Measurements from ENCODE around the gene CAMK2A.

CAMK2A gene

GRCh38 chr5:150174285-150174684, 115.3 kb downstream of the CAMK2A start:
- TF ChIP-seq EZH2phosphoT487 (IDR thresholded peaks at IDR 0.05; ENCODE audit: borderline replicate concordance, low read length) (no peak), CTCF (IDR thresholded peaks at IDR 0.05; ENCODE audit: low read depth, low read length, poor library complexity, severe bottlenecking) (no peak)
- no peak overlapping the region for H3K4me2 ChIP-seq (ENCODE audit: low read length)

GRCh38 chr5:150173161-150173560, 116.4 kb downstream of the CAMK2A start:
- Histone ChIP-seq H3K9me3 (ENCODE audit: control insufficient read depth, insufficient read depth, low read length) (no peaks in the 10 kb centered on the region), H3K9me2 (replicated peaks; ENCODE audit: control insufficient read depth, low read length) (no peaks in the 10 kb centered on the region), H3K4me1 (ENCODE audit: control insufficient read depth, low read length) (no peaks in the 10 kb centered on the region), H4K20me1 (ENCODE audit: control insufficient read depth, insufficient read depth, low read depth, low read length) (no peaks in the 10 kb centered on the region; the same call in 1 of the 2 replicates), H3K4me3 (ENCODE audit: low read length) (no peak overlapping the region), H3F3A (ENCODE audit: control insufficient read depth, insufficient read depth) (no peaks in the 10 kb centered on the region), H3K27ac (ENCODE audit: low read depth, low read length) (no peak overlapping the region), H3K4me2 (ENCODE audit: low read length) (no peak overlapping the region), H3K27me3 (ENCODE audit: control insufficient read depth, low read length) (0 out of 2 replicates have a peak, but pooled peaks cover 4% of the 10 kb centered on the region), H3K79me2 (ENCODE audit: control insufficient read depth, low read length) (no peaks in the 10 kb centered on the region), H3K36me3 (ENCODE audit: control insufficient read depth, low read length) (no peaks in the 10 kb centered on the region)
- TF ChIP-seq EZH2phosphoT487 (IDR thresholded peaks at IDR 0.05; ENCODE audit: borderline replicate concordance, low read length) (no peak), CTCF (IDR thresholded peaks at IDR 0.05; ENCODE audit: low read depth, low read length, poor library complexity, severe bottlenecking) (no peak)

More at GRCh38 chr5:150174285-150174684, 115.3 kb downstream of the CAMK2A start:
- no peak overlapping the region for H3K27ac ChIP-seq (ENCODE audit: low read depth, low read length)
- no peaks in the 10 kb centered on the region; the same call in 1 of the 2 replicates for H4K20me1 ChIP-seq (ENCODE audit: control insufficient read depth, insufficient read depth, low read depth, low read length)
- no peaks in the 10 kb centered on the region for H3K36me3 ChIP-seq (ENCODE audit: control insufficient read depth, low read length)
- H3K9me2 ChIP-seq (replicated peaks; ENCODE audit: control insufficient read depth, low read length), result no peaks in the 10 kb centered on the region
- no peak overlapping the region for H3K4me3 ChIP-seq (ENCODE audit: low read length)
- no peaks in the 10 kb centered on the region for H3K79me2 ChIP-seq (ENCODE audit: control insufficient read depth, low read length)
- H3K9me3 ChIP-seq (ENCODE audit: control insufficient read depth, insufficient read depth, low read length), result no peaks in the 10 kb centered on the region
- no peaks in the 10 kb centered on the region for H3F3A ChIP-seq (ENCODE audit: control insufficient read depth, insufficient read depth)
- H3K4me1 ChIP-seq (ENCODE audit: control insufficient read depth, low read length), result no peaks in the 10 kb centered on the region
- H3K27me3 ChIP-seq (ENCODE audit: control insufficient read depth, low read length), result 0 out of 2 replicates have a peak, but pooled peaks cover 4% of the 10 kb centered on the region

- no peaks in the 10 kb centered on the region for H3K9me3 ChIP-seq (ENCODE audit: control insufficient read depth, insufficient read depth, low read length)
- H3K4me1 ChIP-seq (ENCODE audit: control insufficient read depth, low read length), result no peaks in the 10 kb centered on the region
- no peaks in the 10 kb centered on the region for H3F3A ChIP-seq (ENCODE audit: control insufficient read depth, insufficient read depth)
- no peaks in the 10 kb centered on the region; the same call in 1 of the 2 replicates for H4K20me1 ChIP-seq (ENCODE audit: control insufficient read depth, insufficient read depth, low read depth, low read length)
- no peak overlapping the region for H3K27ac ChIP-seq (ENCODE audit: low read depth, low read length)
- H3K9me2 ChIP-seq (replicated peaks; ENCODE audit: control insufficient read depth, low read length), result no peaks in the 10 kb centered on the region
- no peak for TF ChIP-seq EZH2phosphoT487 (IDR thresholded peaks at IDR 0.05; ENCODE audit: borderline replicate concordance, low read length)
- H3K4me3 ChIP-seq (ENCODE audit: low read length), result no peak overlapping the region
- H3K27me3 ChIP-seq (ENCODE audit: control insufficient read depth, low read length), result 0 out of 2 replicates have a peak, but pooled peaks cover 4% of the 10 kb centered on the region
- no peaks in the 10 kb centered on the region for H3K79me2 ChIP-seq (ENCODE audit: control insufficient read depth, low read length)
- no peak overlapping the region for H3K4me2 ChIP-seq (ENCODE audit: low read length)
- H3K36me3 ChIP-seq (ENCODE audit: control insufficient read depth, low read length), result no peaks in the 10 kb centered on the region
These were observed 117.0 kb downstream of the CAMK2A start for GRCh38 chr5:150172556-150172955.

- Histone ChIP-seq H3K4me2 (ENCODE audit: low read length) (no peak overlapping the region), H3K4me3 (ENCODE audit: low read length) (no peak overlapping the region), H4K20me1 (ENCODE audit: control insufficient read depth, insufficient read depth, low read depth, low read length) (no peaks in the 10 kb centered on the region; the same call in 1 of the 2 replicates), H3K9me3 (ENCODE audit: control insufficient read depth, insufficient read depth, low read length) (no peaks in the 10 kb centered on the region), H3K27me3 (ENCODE audit: control insufficient read depth, low read length) (0 out of 2 replicates have a peak, but pooled peaks cover 4% of the 10 kb centered on the region), H3K9me2 (replicated peaks; ENCODE audit: control insufficient read depth, low read length) (no peaks in the 10 kb centered on the region), H3K36me3 (ENCODE audit: control insufficient read depth, low read length) (no peaks in the 10 kb centered on the region), H3K79me2 (ENCODE audit: control insufficient read depth, low read length) (no peaks in the 10 kb centered on the region), H3K4me1 (ENCODE audit: control insufficient read depth, low read length) (no peaks in the 10 kb centered on the region), H3F3A (ENCODE audit: control insufficient read depth, insufficient read depth) (no peaks in the 10 kb centered on the region), H3K27ac (ENCODE audit: low read depth, low read length) (no peak overlapping the region)
- TF ChIP-seq EZH2phosphoT487 (IDR thresholded peaks at IDR 0.05; ENCODE audit: borderline replicate concordance, low read length) (no peak), CTCF (IDR thresholded peaks at IDR 0.05; ENCODE audit: low read depth, low read length, poor library complexity, severe bottlenecking) (no peak)
These were observed 117.4 kb downstream of the CAMK2A start for GRCh38 chr5:150172145-150172544.
